ENCODE results near the gene CCDC102A. TPM values are rescaled to one million over a fixed set of nuclear protein-coding genes. Genes with fewer than 3 reads are reported as not detected.
A peak's percentile ranks its signal among the peaks of the same experiment; 100 is the strongest.

CCDC102A gene
- total RNA-seq, 5 donors from 2014 or later (not counting 1 experiment from before 2014, with no cell fraction given) = 6.1 to 11.2 (median 6.6) TPM

GRCh38 chr16:57468346-57468745 lies 68.0 kb downstream of the CCDC102A start:
- ChIA-PET POLR2A (no interaction called here), CTCF (no interaction called here)
- Histone ChIP-seq H3K9me3 (no peaks in the 10 kb centered on the region), H3K27ac (ENCODE audit: low read length) (no peak overlapping the region), H3K4me1 (ENCODE audit: control insufficient read depth in 1 of 2, extremely low read depth in 1 of 2, insufficient read depth in 2 of 2, low read length in 2 of 2) (peaks cover 5 to 17% of the 10 kb centered on the region in 2 experiments), H3K4me3 (ENCODE audit: control insufficient read depth in 1 of 2, extremely low read depth in 1 of 2, low read length in 1 of 2) (no peak overlapping the region), H3K36me3 (ENCODE audit: control insufficient read depth in 2 of 2, extremely low read depth in 1 of 2, insufficient read depth in 1 of 2, low read length in 1 of 2) (peaks cover 19 to 89% of the 10 kb centered on the region in 2 donors), H3K27me3 (replicated peaks in 1 of 2; ENCODE audit: control insufficient read depth in 2 of 2, extremely low read depth in 1 of 2, insufficient read depth in 2 of 2, low read length in 1 of 2) (no peaks in the 10 kb centered on the region)
- ATAC-seq (replicated peaks in 1 of 4) (no peak), DNase-seq (no peak)
- Mint-ChIP-seq H3K4me1 (peaks cover 26 to 45% (median 31%) of the 10 kb centered on the region in 3 donors), H3K9me3 (no peaks in the 10 kb centered on the region), H3K4me3 (no peak overlapping the region), H3K27me3 (no peaks in the 10 kb centered on the region), H3K27ac (no peak overlapping the region), H3K36me3 (peaks cover 53% of the 10 kb centered on the region)
- WGBS (ENCODE audit: insufficient coverage) = no CpG with 5 or more reads among the region's 2 CpGs

DNA sequence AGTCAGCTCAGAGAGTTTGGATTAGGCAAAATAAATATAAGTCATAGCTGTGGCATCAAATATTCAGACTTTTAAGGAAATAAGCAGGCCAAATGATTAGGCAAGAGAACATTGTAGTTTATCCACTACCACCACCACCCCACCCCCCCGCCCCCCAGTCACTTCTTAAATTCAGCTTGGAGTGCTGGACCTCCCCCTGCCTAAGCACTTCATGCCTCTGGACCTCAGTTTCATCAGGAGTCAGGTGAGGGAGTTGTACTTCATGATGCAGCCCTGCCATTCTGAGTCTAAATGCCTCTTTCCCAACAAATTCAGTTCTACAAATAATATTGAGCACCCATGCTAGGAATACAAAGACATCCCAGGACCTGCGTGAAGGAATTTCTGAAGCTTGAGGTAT lies 71.8 kb downstream of the CCDC102A start:
- Histone ChIP-seq H3K36me3 (ENCODE audit: control insufficient read depth in 2 of 2, extremely low read depth in 1 of 2, insufficient read depth in 1 of 2, low read length in 1 of 2) (peaks cover 6 to 64% of the 10 kb centered on the region in 2 donors), H3K4me1 (ENCODE audit: control insufficient read depth in 1 of 2, extremely low read depth in 1 of 2, insufficient read depth in 2 of 2, low read length in 2 of 2) (peaks cover 6 to 19% of the 10 kb centered on the region in 2 experiments), H3K27me3 (replicated peaks in 1 of 2; ENCODE audit: control insufficient read depth in 2 of 2, extremely low read depth in 1 of 2, insufficient read depth in 2 of 2, low read length in 1 of 2) (no peaks in the 10 kb centered on the region), H3K9me3 (no peaks in the 10 kb centered on the region), H3K4me3 (ENCODE audit: control insufficient read depth in 1 of 2, extremely low read depth in 1 of 2, low read length in 1 of 2) (no peak overlapping the region), H3K27ac (ENCODE audit: low read length) (no peak overlapping the region)
- CTCF ChIA-PET = interaction anchor here in 1 of 2 donors (0.5 kb wide), 1 partner anchor 17 kb away, joined by 3 read pairs; the partner anchor contains the start of gene COQ9
- ATAC-seq (replicated peaks in 1 of 4) = no peak
- Mint-ChIP-seq H3K36me3 (peaks cover 51% of the 10 kb centered on the region), H3K27ac (peak overlapping the region in 1 of 2 donors; percentile 76), H3K4me3 (peak overlapping the region; percentile 90 to 100 (median 100)), H3K4me1 (peaks cover 38 to 48% (median 45%) of the 10 kb centered on the region in 3 donors), H3K27me3 (no peaks in the 10 kb centered on the region), H3K9me3 (no peaks in the 10 kb centered on the region)
- no CpG with 5 or more reads among the region's 2 CpGs for WGBS (ENCODE audit: insufficient coverage)
- DNase-seq = no peak
- POLR2A ChIA-PET = no interaction called here

DNA sequence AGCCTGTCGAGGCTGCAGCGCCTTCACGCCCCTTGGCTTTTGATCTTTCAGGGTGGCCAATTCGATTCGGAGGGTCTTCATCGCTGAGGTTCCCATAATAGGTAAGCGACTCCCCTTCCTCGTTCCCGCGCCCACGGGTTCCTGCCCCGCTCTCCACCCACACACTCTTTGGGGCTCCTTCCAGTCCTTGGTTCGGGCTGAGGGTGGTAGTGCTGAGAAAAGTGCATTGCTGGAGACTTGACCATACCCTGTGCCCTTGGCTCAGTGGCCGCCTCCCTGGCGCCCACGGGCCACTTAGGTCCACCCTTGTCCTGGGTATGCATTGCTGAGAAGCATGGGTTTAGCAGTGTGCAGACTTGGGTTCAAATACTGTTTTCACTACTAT lies 73.4 kb downstream of the CCDC102A start:
- CTCF ChIA-PET = interaction anchor here in 1 of 2 donors (0.7 to 1.5 kb wide), 6 partner anchors 16 to 273 kb away, joined by 3 to 10 read pairs (median 4); partner anchors contain the start of genes CIAPIN1, COQ9, DOK4 and KATNB1
- peaks cover 11 to 63% of the 10 kb centered on the region in 2 donors for H3K36me3 ChIP-seq (ENCODE audit: control insufficient read depth in 2 of 2, extremely low read depth in 1 of 2, insufficient read depth in 1 of 2, low read length in 1 of 2)
- 7% methylated on average over 11 of the region's 16 CpGs for WGBS (ENCODE audit: insufficient coverage)
- peaks cover 6 to 19% of the 10 kb centered on the region in 2 experiments for H3K4me1 ChIP-seq (ENCODE audit: control insufficient read depth in 1 of 2, extremely low read depth in 1 of 2, insufficient read depth in 2 of 2, low read length in 2 of 2)
- no peaks in the 10 kb centered on the region for H3K27me3 ChIP-seq (replicated peaks in 1 of 2; ENCODE audit: control insufficient read depth in 2 of 2, extremely low read depth in 1 of 2, insufficient read depth in 2 of 2, low read length in 1 of 2)
- Mint-ChIP-seq H3K27ac (peak overlapping the region; percentile 100), H3K4me3 (peak overlapping the region; percentile 90 to 100 (median 100)), H3K9me3 (no peaks in the 10 kb centered on the region), H3K27me3 (no peaks in the 10 kb centered on the region), H3K36me3 (peaks cover 44% of the 10 kb centered on the region), H3K4me1 (peaks cover 38 to 42% (median 41%) of the 10 kb centered on the region in 3 donors)
- POLR2A ChIA-PET = interaction anchor here in 1 of 2 donors (0.6 to 1.2 kb wide), 2 partner anchors 16 to 201 kb away, joined by 4 to 9 read pairs; partner anchors contain the start of genes CIAPIN1 and COQ9
- peak overlapping the region; percentile 19 for H3K27ac ChIP-seq (ENCODE audit: low read length)
- no peaks in the 10 kb centered on the region for H3K9me3 ChIP-seq
- peak; percentile 15 to 20 (median 19) for ATAC-seq (replicated peaks in 1 of 4)
- no peak for DNase-seq
- peak overlapping the region; percentile 72 to 93 for H3K4me3 ChIP-seq (ENCODE audit: control insufficient read depth in 1 of 2, extremely low read depth in 1 of 2, low read length in 1 of 2)

- ChIA-PET CTCF (interaction anchor here (0.6 to 1.5 kb wide), 8 partner anchors 15 to 273 kb away, joined by 3 to 10 read pairs (median 4); partner anchors contain the start of genes CIAPIN1 (in 1 of the 2), COQ9 (in 1 of the 2), DOK4 (in 1 of the 2) and KATNB1 (in 1 of the 2)), POLR2A (interaction anchor here in 1 of 2 donors (0.6 to 1.2 kb wide), 2 partner anchors 16 to 202 kb away, joined by 4 to 9 read pairs; partner anchors contain the start of genes CIAPIN1 and COQ9)
- H3K4me1 ChIP-seq (ENCODE audit: control insufficient read depth in 1 of 2, extremely low read depth in 1 of 2, insufficient read depth in 2 of 2, low read length in 2 of 2) = peaks cover 6 to 19% of the 10 kb centered on the region in 2 experiments
- Mint-ChIP-seq H3K36me3 (peaks cover 44% of the 10 kb centered on the region), H3K4me1 (peaks cover 35 to 42% (median 38%) of the 10 kb centered on the region in 3 donors), H3K27me3 (no peaks in the 10 kb centered on the region), H3K4me3 (peak within 1 kb of the TSS; percentile 90 to 100 (median 100)), H3K9me3 (no peaks in the 10 kb centered on the region), H3K27ac (peak within 1 kb of the TSS; percentile 100)
- peaks cover 12 to 64% of the 10 kb centered on the region in 2 donors for H3K36me3 ChIP-seq (ENCODE audit: control insufficient read depth in 2 of 2, extremely low read depth in 1 of 2, insufficient read depth in 1 of 2, low read length in 1 of 2)
- H3K27ac ChIP-seq (ENCODE audit: low read length) = peak within 1 kb of the TSS; percentile 22
- H3K27me3 ChIP-seq (replicated peaks in 1 of 2; ENCODE audit: control insufficient read depth in 2 of 2, extremely low read depth in 1 of 2, insufficient read depth in 2 of 2, low read length in 1 of 2) = no peaks in the 10 kb centered on the region
- DNase-seq (peak; percentile 82 to 96 (median 89)), ATAC-seq (replicated peaks in 1 of 4) (peak; percentile 95 to 98 (median 96))
- H3K4me3 ChIP-seq (ENCODE audit: control insufficient read depth in 1 of 2, extremely low read depth in 1 of 2, low read length in 1 of 2) = peak within 1 kb of the TSS; percentile 72 to 93
- H3K9me3 ChIP-seq = no peaks in the 10 kb centered on the region
- whole genome bisulfite sequencing (ENCODE audit: insufficient coverage) = under 1% methylated on average over 29 of the region's 47 CpGs
Observed at GRCh38 chr16:57462209-57462977, 74.0 kb downstream of the CCDC102A start, which contains the start of gene POLR2C. POLR2C (plus strand) TSS chr16:57462679; CDS start chr16:57462725, 46 bp downstream.

Other genes with a start within 250 kb of the CCDC102A start
- gene CCL22, start 177.8 kb downstream of the CCDC102A start, total RNA-seq = 10 to 100 TPM in 3 of 5 donors, not detected in 2; 13.0 to 27.3 (median 13.0) TPM
- under 1 TPM in 3 of 5 donors, not detected in 2; 0.13 to 0.18 (median 0.16) TPM for gene CX3CL1, start 164.1 kb downstream of the CCDC102A start, total RNA-seq
- gene CCL17, start 131.8 kb downstream of the CCDC102A start, total RNA-seq = 1 to 10 TPM in 2 of 5 donors, under 1 TPM in 1, not detected in 2; 0.93 to 1.2 (median 1.2) TPM
- gene CIAPIN1, start 89.2 kb downstream of the CCDC102A start, total RNA-seq = 10 to 100 TPM; 26.5 to 46.8 (median 28.5) TPM
- 10 to 100 TPM; 18.0 to 35.3 (median 34.2) TPM for gene COQ9, start 89.1 kb downstream of the CCDC102A start, total RNA-seq
- 10 to 100 TPM; 63.8 to 93.9 (median 69.0) TPM for gene POLR2C, start 73.9 kb downstream of the CCDC102A start, total RNA-seq
- gene DOK4, start 50.1 kb downstream of the CCDC102A start, total RNA-seq = 1 to 10 TPM; 2.2 to 4.1 (median 3.1) TPM
- 10 to 100 TPM in 1 of 5 donors, 1 to 10 TPM in 4; 1.5 to 10.2 (median 5.9) TPM for gene ADGRG5, start 6.1 kb upstream of the CCDC102A start, total RNA-seq
- gene ADGRG1, start 92.1 kb upstream of the CCDC102A start, total RNA-seq = 10 to 100 TPM in 4 of 5 donors, 1 to 10 TPM in 1; 7.8 to 91.7 (median 11.7) TPM
- gene ADGRG3, start 131.7 kb upstream of the CCDC102A start, total RNA-seq = 1 to 10 TPM in 1 of 5 donors, under 1 TPM in 3, not detected in 1; 0.16 to 1.8 (median 0.40) TPM
- gene DRC7, start 158.2 kb upstream of the CCDC102A start, total RNA-seq = not detected
- gene KATNB1, start 199.2 kb upstream of the CCDC102A start, total RNA-seq = 10 to 100 TPM; 23.0 to 28.0 (median 25.5) TPM